A204.1 (cell line): ENCODE measurements around the gene KRAS.
A peak's percentile ranks its signal among the peaks of the same experiment; 100 is the strongest.

Experiments
- FAIRE-seq: peaks from 2 replicates; lab custom pipeline; 2012; peaks lifted over from hg19 to GRCh38; lab: Jason Lieb, UNC

KRAS gene

GRCh38 chr12:25254271-25254880 lies 3.6 kb upstream of the KRAS start:
- FAIRE-seq, result no peak

GRCh38 chr12:25253371-25254068 lies 2.8 kb upstream of the KRAS start:
- FAIRE-seq, result no peak

GRCh38 chr12:25252946-25253345 lies 2.2 kb upstream of the KRAS start:
- no peak for FAIRE-seq

- FAIRE-seq, result no peak
These were observed 1.0 kb upstream of the KRAS start for GRCh38 chr12:25251769-25252168.

- no peak for FAIRE-seq
These were observed 594 bp downstream of the KRAS start for GRCh38 chr12:25249931-25250738.

GRCh38 chr12:25248732-25249131 lies 2.0 kb downstream of the KRAS start:
- no peak for FAIRE-seq

GRCh38 chr12:25248137-25248536 lies 2.6 kb downstream of the KRAS start:
- FAIRE-seq, result no peak

- FAIRE-seq, result no peak
These were observed 5.2 kb downstream of the KRAS start for GRCh38 chr12:25245491-25245890.

GRCh38 chr12:25243680-25243990 lies 7.1 kb downstream of the KRAS start:
- no peak for FAIRE-seq

- FAIRE-seq, result no peak
These were observed 7.6 kb downstream of the KRAS start for GRCh38 chr12:25242981-25243679.

- FAIRE-seq, result peak; percentile 98
These were observed 9.3 kb downstream of the KRAS start for GRCh38 chr12:25241167-25242020.

- no peak for FAIRE-seq
These were observed 14.1 kb downstream of the KRAS start for GRCh38 chr12:25236626-25237025.

GRCh38 chr12:25236190-25236589 lies 14.5 kb downstream of the KRAS start:
- FAIRE-seq, result no peak

- no peak for FAIRE-seq
These were observed 37.4 kb downstream of the KRAS start for GRCh38 chr12:25213338-25213737.

GRCh38 chr12:25208554-25208953 lies 42.2 kb downstream of the KRAS start:
- FAIRE-seq, result no peak

GRCh38 chr12:25207846-25208245 lies 42.9 kb downstream of the KRAS start:
- FAIRE-seq, result no peak

- no peak for FAIRE-seq
These were observed 43.3 kb downstream of the KRAS start for GRCh38 chr12:25207411-25207810.

- FAIRE-seq, result no peak
These were observed 48.6 kb downstream of the KRAS start for GRCh38 chr12:25202137-25202536.

- no peak for FAIRE-seq
These were observed 50.0 kb downstream of the KRAS start for GRCh38 chr12:25200703-25201102.

GRCh38 chr12:25197608-25198007 lies 53.1 kb downstream of the KRAS start:
- no peak for FAIRE-seq

GRCh38 chr12:25195056-25195971 lies 55.4 kb downstream of the KRAS start, which contains the start of the genes DNAI7 and ETFRF1:
TSS of gene DNAI7 (minus strand) at chr12:25195160. CDS start at chr12:25195078, 82 bp downstream.
TSS of gene ETFRF1 (plus strand) at chr12:25195237. CDS start at chr12:25203957, 8,720 bp downstream.
- peak; percentile 59 for FAIRE-seq
